Measurements from ENCODE around the gene KAZN.

DNA sequence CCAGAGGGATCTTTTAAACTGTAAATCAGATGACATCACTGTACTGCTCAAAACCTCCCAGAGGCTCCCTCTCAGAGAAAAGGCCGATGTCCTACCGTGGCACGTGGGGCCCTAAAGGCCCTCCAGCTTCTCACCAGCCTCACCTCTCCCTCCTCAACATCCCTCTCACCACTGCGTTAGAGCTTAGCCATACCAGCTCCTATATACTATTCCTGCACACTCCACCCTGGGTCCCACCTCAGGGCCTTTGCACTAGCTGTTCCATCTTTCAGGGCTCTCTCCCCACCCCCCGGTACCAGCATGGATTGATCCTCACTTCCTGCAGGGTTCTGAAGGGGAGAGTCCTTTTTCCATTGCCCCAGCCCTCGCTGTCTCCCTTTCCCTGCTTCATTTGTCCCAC is 111.8 kb downstream of the KAZN start:
- TF ChIP-seq, protein P1, sequence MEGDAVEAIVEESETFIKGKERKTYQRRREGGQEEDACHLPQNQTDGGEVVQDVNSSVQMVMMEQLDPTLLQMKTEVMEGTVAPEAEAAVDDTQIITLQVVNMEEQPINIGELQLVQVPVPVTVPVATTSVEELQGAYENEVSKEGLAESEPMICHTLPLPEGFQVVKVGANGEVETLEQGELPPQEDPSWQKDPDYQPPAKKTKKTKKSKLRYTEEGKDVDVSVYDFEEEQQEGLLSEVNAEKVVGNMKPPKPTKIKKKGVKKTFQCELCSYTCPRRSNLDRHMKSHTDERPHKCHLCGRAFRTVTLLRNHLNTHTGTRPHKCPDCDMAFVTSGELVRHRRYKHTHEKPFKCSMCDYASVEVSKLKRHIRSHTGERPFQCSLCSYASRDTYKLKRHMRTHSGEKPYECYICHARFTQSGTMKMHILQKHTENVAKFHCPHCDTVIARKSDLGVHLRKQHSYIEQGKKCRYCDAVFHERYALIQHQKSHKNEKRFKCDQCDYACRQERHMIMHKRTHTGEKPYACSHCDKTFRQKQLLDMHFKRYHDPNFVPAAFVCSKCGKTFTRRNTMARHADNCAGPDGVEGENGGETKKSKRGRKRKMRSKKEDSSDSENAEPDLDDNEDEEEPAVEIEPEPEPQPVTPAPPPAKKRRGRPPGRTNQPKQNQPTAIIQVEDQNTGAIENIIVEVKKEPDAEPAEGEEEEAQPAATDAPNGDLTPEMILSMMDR (IDR thresholded peaks at IDR 0.05; ENCODE audit: low read length), result no peak
- TF ChIP-seq EZH2 (IDR thresholded peaks at IDR 0.05; ENCODE audit: borderline replicate concordance, low read length), result no peak
